Measurements from ENCODE around the gene MAP3K2.
"Not testable (repeated sequence)": the region's sequence is repeated elsewhere in the genome, so short reads cannot be mapped to it uniquely, and the experiment has no call there.

Gene MAP3K2

DNA sequence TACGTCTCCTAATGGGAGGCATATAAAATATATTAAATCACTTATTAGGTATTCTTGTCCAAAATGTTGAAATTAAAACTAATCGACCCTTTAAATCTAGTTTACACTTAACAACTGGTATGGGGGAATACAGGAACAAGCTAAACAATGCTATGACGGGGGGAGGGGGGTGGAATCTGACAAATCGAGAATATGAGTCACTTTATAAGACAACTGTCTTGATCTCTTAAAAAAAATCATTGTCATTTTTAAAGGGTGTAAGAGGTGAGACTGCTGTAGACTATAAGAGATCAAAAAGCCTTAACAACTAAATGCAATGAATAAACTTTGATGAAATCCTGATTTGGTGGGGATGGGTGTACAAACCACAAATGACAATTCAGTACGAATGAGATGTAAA, 6.0 kb downstream of the MAP3K2 start:
- DNase-seq, result no peak

DNA sequence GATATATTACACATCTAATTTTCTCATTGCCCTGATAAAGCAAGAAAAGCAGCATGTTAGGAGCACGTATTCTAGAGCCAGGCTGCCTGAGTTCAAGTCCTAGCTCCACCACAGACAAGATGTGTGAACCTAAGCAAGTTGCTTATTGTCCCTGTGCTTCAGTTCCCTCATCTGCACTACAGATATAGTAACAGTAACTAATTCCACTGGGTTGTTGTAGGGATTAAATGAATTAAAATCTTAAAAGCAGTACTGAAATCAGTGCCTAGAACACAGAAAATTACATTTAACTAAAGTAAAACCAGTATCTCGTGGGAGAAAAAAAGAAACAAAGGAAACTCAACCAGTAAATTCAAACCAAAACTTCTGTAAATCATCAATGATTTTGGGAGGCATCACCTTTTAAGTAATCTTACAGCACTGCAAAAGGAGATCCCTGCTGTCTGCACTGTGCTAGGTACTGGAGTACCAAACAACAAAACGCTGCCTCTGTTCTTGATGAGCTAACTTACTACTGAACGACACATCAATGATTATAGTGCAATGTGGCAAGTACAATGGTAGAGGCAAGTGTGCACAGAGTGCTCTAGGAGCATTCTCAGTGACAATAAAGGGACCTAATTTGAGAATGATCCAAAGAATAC, 7.9 kb downstream of the MAP3K2 start:
- DNase-seq, result no peak

DNA sequence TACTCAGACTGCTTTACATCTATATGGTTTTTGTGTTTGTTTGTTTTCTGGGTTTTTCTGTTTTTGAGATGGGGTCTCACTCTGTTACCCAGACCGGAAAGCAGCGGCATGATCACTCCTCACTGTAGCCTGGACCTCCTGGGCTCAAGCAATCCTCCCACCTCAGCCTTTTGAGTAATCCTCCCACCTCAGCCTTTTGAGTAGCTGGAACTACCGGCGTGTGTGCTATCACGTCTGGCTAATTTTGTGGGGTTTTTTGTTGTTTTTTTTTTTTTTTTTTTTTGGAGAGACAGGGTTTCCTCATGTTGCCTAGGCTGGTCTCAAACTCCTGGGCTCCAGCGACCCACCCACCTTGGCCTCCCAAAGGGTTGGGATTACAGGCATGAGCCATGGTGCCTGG, 9.1 kb downstream of the MAP3K2 start:
- no peak for DNase-seq

DNA sequence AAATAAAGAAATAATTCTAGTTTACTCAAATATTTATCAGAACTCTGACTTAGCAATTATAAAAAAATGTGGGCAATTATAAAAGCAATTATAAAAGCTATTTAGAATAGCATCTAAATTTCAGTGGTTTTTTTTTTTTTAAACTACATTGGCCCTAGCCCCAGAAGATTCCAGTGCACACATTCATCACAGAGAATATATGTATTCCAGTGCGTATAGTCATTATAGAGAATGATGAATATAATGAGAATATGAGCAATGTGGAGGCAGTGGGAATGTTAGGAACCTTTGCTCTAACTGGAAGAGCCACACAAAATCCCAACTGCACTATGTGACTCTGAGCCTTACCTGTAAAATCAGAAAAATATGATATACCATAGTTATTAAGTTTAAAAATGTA, 10.5 kb downstream of the MAP3K2 start:
- DNase-seq, result no peak

DNA sequence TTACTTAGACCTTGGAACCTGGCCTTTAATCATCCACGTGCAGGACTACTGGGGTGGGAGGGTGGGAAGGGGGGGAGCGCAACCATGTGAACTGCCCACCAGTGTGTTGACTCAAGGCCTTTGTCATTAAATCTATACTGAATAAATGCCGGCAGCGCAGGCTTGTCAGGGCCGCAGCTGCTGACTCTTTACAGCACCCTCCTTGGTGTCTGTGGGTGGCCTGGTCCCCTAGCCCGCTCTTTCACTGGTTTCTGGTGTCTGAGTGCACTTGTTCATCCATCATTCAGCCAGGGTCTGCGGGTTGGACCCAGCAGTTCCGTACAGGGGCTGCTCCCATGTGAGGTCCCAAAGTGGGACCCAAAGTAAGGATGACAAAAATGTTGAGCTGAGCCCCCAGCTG, 11.5 kb downstream of the MAP3K2 start:
- no peak for DNase-seq

DNA sequence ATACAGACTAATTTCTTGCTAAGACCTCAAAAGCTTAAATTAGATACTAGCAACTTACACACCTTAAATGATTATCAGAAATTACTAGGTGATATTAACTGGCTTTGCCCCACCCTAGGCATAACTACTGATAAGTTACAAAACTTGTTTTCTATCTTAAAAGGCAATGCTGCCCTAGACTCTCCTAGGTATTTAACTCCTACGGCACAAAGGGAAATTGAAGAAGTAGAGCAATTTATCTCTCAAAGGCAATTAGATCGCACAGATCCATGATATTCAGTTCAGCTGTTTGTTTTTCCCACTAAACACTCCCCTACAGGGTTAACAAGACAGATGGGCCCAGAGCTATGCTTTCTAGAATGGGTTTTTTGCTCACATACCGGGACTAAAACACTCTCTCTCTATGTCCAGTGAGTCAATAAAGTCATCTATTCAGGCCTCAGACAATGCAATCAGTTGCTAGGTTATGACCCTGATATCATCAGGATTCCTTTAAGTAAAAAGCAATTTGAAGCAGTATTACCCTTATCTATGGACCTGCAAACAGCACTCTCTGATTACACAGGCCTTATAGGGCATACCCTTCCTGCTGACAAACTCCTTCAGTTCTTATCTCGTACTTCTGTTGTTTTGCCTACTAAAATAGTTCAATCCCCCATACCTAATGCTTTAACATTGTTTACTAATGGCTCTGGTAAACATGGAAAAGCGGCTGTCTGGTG, 14.3 kb downstream of the MAP3K2 start:
- no peak for DNase-seq

DNA sequence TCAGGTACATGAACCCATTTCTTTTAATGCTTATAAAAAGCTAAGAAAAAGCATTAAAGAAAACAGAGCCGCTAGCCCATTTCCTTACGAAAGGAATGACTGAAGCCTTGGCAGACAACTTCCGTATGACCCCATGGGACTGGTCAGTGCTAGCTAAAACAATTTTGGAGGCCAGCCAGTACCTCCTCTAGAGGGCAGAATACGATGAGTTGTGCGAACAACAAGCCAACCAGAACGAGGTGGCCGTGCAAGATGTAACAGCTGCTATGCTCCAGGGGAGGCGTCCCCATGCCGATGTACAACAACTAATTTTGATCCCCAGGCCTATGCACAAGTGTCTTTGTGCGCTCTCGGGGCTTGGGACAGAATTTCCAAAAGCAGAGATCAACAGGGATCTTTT, 16.7 kb downstream of the MAP3K2 start:
- no peak for DNase-seq

DNA sequence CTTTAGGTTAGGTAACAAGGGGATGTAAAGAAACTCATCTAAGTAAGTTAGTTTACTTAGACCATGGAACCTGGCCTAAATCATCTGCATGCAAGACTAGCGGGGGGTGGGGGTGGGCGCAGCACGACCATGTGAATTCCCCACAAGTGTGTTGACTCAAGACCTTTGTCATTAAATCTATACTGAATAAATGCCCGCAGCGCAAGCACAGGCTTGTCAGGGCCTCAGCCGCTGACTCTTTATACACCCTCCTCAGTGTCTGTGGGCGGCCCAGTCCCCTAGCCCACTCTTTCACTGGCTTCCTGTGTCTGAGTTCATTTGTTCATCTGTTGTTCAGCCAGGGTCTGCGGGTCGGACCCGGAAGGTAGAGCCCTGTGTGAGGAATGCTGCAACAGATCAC, 17.8 kb downstream of the MAP3K2 start:
- no peak for DNase-seq

DNA sequence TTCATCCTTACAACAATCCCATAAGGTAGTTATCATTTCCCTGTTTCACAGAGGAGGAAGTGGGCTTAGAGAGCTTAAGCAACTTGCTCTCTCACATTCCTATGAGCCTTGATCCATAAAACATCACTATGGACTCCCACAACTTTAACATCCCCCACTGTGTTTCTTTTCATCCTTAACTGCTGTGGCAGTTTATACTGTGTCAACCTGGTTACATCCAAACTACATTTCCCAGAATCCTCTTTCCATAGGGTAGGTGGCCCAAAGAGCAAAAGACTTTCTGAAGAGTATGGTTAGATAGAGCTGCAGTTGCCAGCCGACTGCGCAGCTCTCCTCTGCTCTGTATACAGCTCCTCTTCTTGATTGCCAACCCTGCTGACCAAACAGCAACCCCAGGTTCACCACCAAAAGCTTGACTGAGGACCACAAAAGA, 22.5 kb downstream of the MAP3K2 start:
- DNase-seq, result no peak

DNA sequence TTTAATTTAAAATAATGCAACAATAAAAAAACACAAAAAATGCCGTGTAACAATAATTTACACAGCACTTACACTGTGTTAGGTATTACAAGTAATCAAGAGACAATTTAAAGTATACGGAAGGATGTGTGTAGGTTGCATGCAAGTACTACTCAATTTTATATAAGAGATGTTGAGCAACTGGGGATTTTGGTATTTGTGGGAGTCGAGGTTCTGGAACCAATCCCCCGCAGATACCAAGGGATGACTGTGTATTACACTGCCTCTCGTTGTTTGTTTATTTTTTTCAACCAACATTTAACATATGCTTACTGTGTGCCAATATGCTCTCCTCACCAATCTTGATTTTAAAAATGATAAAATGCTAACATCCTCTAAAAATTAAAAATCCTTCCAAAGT, 24.8 kb downstream of the MAP3K2 start:
- DNase-seq, result no peak

DNA sequence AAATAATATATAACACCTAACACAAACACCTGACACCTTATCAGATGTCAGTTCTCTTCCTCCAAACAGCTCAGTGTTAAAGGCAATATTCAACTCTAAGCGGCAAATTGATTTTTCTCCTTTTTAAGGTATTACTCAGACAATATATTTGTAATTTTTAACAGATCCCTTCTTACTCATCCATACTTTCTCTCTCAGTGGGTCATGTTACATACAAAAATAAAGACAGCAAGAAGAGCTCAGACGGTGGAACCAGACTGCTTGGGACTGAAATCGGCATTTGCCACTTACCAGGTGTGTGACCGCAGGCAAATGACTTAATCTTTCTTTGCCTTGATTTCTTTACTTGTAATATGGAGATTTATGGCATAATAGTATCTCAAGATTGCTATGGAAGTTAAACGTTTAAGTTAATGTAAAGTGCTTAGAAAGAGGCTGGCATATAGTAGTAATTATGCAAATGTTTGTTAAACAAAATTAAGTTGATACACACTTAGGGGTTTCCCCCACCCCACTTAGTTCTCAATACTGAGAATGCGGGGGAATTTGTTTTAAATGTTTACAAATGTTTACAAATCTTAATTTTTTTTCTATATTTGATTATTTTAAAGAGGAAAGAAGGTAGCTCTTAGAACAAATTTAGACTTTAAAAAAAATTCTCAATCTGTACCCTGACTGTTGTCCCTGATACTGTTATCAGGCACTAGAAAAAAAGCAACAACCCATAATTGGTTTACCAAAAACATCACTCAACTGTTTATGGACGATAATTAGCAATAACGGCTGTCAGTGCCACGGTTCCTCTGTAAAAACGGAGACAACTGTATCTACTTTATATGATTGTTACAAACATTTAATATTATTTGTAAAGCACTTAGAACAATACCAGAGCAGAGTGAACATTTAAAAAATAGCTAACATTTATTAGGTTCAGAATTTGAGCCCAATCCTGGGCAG, 25.6 kb downstream of the MAP3K2 start:
- no peak for DNase-seq

DNA sequence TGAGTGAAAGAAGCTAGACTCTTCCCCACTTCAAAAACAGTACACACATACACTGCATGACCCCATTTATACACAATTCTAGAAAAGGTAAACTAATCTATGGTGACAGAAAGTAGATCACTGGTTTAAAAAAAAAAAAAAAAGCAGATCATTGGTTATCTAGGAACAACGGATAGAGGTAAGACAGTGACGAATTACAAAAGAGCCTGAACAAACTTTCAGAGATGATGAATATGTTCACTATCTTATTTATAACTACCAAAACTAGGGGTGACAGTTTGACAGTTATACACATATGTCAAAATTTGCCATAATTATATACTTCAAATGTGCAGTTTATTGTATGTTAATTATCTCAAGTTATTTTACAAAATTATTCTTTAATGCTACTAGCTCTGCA, 27.5 kb downstream of the MAP3K2 start:
- DNase-seq, result no peak

DNA sequence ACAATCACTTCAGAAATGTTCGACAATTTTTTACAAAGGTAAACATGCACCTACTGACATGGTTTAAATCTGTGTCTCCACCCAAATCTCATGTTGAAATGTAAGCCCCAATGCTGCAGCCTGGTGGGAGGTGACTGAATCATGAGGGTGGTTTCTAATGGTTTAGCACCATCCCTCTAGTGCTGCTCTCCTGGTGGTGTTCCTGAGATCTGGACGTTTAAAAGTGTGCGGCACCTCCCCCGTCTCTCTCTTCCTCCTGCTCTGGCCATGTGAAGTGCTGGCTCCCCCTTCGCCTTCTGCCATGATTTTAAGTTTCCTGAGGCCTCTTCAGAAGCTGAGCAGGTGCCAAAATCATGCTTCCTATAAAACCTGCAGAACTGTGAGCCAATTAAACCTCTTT, 28.3 kb downstream of the MAP3K2 start:
- no peak for DNase-seq

DNA sequence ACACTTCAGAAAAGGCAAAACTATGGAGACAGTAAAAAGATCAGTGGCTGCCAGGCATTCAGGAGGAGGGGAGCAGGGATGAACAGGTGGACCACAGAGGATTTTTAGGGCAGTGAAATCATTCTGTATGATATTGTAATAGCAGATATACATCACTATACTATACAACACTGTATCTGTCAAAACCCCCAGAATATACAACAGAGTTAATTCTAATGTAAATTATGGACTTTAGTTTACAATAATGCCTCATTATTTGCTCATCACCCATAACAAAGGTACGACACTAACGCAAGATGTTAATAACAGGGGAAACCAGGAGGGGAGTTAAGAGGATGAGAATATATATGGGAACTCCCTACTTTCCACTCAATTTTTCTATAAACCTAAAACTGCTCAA, 28.8 kb downstream of the MAP3K2 start:
- no peak for DNase-seq

DNA sequence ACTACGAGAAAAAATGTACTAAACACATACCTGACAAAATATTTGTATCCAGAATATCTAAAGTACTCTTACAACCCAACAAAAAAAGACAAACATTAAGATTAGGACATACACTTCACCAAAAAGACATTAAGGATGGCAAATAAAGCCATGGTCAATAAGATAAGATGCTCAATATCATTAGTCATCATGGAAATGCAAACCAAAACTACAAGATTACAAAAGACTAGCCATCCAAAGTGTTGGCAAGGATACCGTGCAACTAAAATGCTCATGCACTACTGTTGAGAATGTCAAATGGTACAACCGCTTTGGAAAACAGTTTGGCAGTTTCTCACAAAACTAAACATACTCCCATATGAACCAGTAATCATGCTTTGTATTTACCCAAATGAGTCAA, 29.7 kb downstream of the MAP3K2 start:
- DNase-seq, result no peak

DNA sequence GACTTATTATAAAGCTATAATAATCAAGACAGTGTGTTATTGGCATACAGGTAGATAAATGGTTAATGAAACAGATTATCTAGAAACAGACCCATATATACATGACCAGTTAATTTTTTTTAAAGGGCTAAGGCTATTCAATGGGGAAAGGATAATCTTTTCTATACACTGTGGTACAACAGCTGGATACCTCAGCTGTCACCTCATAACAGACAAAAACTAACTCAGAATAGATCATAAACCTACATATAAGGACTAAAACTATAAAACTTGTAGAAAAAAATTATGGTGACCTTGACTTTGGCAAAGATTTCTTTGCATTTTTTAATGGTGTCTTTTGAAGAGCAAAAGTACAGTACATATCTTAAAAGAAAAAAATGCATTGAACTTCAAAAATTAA, 30.2 kb downstream of the MAP3K2 start:
- no peak for DNase-seq

DNA sequence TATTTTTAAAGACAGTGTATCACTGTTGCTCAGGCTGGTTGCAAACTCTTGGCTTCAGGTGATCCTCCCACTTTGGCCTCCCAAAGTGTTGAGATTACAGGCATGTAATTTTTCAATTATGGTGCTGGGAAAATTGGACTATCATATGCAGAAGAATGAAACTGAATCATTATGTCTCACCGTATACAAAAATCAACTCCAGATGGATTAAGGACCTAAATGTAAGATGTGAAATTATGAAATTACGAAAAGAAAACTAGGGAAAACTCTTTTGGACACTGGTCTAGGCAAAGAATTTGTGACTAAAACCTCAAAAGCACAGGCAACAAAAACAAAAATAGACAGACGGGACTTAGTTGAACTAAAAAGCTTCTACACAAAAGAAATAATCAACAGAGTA, 31.2 kb downstream of the MAP3K2 start:
- no peak for DNase-seq

DNA sequence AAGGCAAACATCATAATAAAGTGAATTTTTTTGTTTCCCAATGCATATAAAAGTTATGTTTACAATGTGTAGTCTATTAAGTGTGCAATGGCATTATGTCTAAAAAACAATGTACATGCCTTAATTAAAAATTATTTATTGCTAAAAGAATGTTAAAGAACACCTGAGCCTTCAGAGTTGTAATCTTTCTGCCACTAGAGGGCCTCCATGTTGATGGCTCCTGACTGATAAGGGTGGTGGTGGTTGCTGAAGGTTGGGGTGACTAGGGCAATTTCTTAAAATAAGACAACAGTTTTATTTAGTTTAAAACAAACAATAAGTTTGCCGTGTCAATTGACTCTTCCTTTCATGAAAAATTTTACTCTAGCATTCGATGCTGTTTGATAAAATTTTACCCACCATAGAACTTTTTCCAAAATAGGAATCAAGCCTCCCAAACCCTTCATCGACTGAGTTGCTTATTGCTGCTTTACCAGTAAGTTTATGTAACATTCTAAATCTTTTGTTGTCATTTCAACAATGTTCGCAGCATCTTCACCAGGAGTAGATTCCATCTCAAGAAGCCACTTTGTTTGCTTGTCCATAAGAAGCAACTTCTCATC, 32.3 kb downstream of the MAP3K2 start:
- no peak for DNase-seq

DNA sequence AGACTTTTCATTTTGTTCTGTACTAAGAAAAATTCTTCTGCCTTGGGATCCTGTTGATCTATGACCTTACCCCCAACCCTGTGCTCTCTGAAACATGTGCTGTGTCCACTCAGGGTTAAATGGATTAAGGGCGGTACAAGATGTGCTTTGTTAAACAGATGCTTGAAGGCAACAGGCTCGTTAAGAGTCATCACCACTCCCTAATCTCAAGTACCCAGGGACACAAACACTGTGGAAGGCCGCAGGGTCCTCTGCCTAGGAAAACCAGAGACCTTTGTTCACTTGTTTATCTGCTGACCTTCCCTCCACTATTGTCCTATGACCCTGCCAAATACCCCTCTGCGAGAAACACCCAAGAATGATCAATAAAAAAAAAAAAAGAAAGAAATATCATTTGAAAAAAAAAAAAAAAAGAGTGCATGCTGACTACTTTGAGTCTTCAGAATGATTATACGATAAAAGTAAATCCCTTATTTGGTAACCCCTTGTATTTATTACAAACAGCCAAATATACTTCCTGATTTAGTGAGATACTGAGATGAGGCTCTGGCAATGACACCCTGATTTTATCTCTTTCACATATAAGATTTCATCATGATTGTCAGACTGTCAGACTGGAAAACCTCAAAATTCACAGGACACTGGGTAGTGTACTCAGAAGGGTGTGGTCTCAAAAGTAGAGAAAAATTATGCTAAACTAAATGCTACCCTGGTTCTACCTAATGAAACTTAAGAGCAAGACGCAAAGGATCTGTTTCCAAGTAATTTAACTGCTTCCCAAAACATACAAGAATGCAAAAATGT, 33.7 kb downstream of the MAP3K2 start:
- not testable (repeated sequence) for DNase-seq

DNA sequence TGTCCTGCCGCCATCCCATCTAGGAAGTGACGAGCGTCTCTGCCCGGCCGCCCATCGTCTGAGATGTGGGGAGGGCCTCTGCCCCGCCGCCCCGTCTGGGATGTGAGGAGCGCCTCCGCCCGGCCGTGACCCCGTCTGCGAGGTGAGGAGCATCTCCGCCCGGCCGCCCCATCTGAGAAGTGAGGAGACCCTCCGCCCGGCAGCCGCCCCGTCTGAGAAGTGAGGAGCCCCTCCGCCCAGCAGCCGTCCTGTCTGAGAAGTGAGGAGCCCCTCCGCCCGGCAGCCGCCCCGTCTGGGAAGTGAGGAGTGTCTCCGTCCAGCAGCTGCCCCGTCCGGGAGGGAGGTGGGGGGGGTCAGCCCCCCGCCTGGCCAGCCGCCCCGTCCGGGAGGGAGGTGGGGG, 34.6 kb downstream of the MAP3K2 start:
- not testable (repeated sequence) for DNase-seq

DNA sequence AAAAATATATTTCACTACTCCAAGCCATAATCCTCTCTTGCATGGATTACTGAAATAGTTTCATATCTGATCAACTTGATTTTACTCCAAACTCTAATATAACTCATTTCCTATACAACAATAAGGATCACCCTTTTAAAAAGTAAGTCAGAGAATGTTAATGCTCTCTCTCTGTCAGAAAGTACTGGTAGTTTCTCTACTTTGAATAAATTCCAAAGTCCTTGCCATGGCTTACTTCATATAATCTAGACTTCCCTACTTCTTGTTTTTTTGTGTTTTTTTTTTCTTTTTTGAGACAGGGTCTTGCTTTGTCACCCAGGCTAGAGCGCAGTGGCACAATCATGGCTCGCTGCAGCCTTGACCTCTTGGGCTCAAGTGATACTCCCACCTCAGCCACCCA, 36.2 kb downstream of the MAP3K2 start:
- DNase-seq, result no peak

DNA sequence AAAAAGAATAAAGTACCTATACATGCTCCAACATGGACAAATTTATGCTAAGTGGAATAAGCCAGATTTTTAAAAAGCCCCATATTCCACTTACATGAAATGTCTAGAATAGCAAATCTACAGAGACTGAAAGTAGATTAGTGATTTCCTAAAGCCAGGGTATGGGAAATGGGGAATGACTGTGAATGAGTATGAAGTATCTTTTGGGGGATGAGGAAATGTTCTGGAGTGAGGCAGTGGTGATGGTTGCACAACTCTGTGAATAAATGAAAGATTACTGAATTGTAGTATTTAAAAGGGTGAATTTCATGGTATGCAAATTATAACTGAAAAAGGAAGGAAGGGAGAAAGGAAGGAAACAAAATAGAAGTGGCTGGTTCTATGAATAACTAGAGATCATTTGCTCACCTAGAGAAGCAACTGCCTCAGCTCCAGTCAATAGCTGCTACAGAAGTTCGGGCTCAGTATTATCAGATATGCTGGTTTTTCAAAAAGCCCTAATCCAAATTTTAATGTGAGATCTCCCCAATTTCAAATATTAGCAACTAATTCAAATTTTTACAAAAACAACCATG, 39.3 kb downstream of the MAP3K2 start:
- no peak for DNase-seq
